Fibroblast of the conjunctiva (primary cell): ENCODE results near the gene PLEKHM2.

ENCODE experiments used
- DNase-seq: peaks from one replicate; pipeline ENCODE4 v3.0.0-alpha.2; 2010; ENCODE audit warnings: low read depth

The PLEKHM2 gene

DNA sequence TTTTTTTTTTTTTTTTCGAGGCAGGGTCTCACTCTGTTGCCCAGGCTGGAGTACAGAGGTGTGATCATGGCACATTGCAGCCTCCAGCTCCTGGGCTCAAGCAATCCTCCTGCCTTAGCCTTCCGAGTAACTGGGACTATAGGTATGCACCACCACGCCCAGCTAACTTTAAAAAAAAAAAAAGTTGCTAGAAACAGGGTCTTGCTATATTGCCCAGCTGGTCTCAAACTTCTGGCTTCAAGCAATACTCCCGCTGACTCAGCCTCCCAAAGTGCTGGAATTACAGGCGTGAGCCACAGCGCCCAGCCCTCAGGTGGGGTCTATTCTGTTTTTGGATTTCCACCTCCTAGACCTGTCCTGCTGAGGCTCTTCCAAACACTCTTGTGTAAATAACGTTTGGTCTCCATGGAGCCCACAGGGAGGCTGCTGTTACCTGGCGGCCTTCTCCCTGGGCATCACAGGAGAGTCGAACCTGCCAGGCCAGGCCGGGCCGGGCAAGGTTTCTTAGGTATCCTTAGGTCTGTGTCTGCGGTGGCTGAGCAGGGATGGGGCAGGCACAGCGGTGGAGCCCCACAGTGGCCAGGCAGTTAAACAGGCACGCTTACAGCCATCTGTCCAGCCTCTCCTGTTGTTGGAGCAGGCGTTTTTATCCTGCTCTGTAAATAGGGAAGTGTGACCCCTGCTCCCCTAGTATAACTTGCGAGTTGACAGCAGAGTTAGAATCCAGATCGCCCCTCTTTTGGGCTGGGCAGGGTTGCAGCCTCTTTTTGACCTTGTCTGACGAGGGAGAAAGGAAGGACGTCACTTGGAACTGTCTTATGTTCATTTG is 18.8 kb downstream of the PLEKHM2 start:
- no peak for DNase-seq

DNA sequence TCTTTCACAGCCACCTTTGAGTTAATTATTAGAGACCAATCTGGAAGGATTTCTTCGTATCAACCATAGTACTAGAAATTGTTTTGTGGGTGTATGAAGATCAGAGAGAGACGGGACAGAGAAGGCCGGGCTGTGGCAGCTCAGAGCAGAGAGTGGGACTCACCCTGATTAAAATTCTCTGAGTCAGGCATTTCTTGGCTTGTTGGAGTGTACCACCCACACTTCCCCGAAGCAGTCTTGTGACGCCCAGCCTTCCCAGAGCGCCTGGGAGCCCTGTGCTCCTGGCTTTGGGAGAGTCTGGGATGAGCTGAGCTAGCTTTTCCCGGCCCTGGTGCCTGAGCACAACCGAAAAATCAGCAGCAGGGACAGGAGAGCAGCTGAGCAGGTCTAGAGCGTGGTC is 19.4 kb downstream of the PLEKHM2 start:
- peak; percentile 75 for DNase-seq

DNA sequence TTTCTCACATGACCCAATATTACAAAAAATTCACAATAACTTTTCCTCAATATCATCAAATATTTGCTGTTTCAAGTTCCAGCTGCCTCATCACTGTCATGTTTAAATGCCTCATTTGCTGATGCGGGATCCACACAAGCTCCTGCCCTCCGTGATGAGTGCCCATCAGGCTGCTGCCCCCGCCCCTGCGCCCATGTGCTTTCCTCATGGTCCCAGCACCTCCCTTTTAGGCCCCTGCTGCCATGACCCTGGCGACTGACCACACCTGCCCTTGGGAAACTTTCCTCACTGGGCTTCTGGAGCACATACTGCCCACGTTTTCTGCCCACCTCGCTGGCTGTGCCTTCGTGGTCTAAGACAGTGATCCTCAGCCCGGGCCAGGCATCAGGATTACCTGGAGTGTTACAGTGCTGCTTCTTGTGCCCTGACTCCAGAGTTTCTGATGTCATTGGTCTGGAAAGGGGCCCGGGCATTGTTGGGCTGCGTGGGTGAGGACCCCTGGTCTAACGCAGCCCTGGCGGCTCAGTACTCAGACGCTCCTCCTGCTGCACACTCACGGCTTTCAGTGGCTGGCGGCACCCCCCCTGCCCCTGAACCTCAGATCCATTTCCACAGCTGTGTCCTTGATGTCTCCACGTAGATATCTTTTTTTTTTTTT is 20.5 kb downstream of the PLEKHM2 start:
- DNase-seq: no peak

DNA sequence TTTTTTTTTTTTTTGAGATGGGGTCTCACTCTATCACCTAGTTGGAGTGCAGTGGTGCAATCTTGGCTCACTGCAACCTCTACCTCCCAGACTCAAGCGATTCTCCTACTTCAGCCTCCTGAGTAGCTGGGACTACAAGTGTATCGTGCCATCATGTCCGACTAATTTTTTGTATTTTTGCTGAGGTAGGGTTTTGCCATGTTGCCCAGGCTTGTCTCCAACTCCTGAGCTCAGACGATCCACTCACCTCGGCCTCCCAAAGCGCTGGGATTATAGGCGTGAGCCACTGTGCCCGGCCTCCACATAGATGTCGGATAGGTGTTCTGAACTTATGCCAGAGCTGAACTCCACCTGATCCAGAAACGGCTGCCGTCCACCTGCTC is 21.1 kb downstream of the PLEKHM2 start:
- no peak for DNase-seq

DNA sequence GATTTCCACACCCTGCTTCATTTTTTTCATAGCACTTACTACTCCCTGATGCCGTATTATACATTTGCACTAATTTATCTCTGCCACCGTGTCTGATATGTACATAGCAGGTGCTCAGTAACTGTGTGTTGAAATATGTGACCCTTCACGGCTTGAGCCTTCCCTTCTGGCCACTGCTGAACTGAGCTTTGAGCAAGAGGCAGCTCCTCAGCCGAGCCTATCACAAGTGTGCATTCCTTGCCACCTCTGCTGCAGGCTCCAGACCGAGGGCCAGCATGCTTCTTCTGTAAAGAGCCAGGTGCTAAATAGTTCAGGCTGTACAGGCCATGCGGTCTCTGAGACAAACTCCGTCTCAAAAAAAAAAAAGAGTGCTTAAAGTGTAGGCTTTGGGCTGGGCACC is 22.6 kb downstream of the PLEKHM2 start:
- no peak for DNase-seq

DNA sequence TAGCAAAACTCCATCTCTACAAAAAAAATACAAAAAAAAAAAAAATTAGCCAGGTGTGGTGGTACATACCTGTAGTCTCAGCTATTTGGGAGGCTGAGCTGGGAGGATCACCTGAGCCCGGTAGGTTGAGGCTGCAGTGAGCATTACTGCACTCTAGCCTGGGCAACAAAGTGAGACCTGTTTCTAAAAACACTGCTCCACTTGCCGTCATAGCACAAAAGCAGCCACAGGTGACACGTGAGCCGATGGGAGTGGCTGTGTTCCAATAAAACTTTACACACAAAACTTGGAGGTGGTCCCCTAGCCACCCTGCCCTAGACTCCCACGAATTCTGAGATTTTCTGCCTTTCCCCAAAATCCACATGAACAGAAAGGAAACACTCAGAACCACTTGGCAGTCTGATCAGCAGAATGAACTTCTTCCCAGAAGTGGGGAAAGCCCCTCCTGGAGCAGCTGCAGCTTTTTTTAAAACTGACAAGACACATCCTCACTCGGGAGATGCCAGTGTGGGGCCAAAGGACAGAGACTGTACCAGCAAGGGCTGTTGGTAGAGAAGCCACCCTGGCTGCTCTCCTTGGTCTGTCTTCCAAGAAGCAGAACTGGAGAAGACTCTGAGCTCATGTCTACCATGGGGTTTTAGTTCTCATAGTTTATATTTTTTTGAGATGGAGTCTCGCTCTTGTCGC is 23.3 kb downstream of the PLEKHM2 start:
- no peak for DNase-seq

DNA sequence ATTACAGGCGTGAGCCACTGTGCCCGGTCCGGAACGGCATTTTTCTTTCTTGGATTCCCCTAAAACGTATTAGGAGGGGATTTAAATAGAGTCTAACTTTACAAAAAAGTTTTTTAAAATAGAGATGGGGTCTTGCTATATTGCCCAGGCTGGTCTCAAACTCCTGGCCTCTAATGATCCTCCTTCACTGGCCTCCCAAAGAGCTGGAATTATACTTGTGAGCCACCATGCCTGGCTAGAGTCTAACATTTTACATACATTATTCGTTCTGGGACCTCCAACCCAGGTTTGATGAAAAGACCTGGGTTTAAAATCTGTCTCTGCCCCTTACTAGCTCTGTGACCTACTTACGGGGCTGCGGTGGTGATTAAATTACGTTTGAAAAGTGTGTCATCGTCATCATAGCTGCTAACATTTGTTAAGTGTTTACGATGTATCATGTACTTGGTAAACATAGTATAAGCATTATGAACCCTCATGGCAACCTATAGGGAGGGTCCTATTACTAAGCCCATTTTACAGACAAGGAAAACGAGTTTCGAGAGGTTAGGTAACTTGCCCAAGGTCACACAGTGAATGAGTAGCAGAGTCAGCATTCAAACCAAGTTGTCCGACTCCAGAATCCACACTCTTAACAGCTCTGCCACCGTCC is 24.5 kb downstream of the PLEKHM2 start:
- DNase-seq: no peak

DNA sequence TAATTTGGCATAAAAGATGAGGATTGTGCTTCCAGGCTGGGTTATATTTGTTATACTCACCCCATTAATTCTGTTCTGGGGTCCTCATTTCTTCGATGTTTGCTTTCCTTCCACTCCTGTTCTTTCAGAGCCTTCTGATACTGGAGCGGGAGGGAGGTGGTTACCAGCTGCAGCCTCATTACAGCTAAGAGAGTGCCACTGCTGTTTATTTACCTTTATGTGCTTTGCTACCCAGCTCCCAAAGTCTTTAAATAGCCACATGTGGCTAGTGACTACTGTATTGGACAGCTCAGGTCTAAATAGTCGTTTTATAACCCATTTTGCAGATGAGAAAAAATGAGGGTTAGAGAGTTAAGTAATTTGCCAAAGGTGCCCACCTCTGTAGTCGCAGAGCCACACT is 25.1 kb downstream of the PLEKHM2 start:
- no peak for DNase-seq

DNA sequence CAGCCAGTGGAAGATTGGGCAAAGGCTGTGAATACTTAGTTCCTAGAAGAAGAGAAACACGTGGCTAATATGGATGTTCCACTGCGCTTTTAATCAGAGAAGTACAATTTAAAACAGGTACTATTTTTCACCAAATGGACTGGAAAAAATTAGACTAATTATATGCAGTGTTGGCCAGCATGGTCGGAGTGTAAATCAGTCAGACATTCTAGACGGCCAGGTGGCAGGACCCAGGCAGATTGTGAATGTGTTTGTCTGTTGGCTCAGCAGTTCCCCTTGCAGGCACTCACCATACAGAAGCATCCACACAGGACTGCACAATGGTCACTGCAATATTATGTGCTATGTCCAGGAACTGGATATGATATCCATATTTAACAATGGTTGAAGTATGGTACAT is 28.0 kb downstream of the PLEKHM2 start:
- no peak for DNase-seq

DNA sequence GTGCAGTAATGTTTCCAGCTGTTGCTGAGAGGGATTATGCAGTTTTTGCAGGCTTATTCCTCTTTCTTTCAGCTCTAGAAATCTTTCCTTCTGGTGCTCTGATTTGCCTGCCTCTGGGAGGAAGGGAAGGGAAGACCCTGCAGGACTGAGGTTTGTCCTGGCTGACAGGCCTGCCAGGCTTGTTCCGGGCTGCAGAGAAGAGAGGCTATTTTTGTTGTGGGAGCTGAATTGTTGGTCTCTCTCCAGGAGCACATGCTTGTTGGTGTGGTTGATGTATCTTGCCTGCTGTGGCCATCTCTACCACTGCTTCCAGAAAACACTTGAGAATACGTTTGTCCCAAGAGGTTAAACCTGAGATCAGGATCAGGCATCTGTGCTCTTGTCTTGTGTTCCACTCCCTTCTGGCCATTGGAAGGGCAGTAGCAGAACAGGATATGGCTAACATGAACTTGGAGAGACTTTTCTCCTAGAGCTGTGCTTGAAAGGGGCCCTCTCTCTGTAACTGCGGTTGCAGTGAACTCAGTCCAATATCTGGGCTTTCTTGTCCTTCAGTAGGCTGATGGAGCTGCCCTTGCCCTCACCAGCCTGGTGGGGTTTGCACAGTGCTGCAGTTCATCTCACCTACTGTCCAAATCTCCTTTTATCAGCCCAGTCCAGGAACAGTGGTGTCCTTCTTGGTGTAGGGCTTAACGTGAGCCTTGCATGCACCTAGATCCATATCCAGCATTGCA is 30.5 kb downstream of the PLEKHM2 start:
- DNase-seq: peak; percentile 31

DNA sequence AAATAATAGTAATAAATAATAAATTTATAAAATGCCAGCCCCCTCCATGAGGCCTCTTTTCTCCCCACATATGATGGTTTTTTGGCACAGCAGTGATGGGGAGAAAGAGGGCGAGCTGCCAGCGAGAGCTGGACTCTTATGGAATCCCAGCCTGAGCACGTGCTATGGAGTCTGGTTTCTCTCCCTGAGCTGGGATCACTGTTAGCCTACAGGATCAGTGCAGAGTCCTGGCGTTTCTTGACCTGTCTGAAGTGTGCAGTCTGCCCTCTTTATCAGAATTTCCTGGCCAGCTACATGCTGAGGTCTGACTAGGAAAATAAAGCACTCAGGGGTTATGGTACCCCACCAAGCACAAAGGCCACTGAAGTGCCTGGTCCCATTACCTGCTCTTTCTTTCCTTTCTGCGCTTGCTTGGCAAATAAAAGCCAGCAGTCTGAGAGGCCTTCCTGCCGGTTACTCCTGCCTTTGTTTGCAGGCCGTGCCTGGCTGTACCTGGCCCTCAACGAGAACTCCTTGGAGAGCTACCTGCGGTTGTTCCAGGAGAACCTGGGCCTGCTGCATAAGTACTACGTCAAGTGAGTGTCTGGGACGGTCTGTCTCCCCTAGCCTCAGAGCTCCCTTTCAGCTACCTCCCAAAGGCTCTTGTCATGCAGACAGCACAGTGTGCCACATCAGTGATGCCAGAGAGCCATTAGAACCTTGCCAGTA is 33.5 kb downstream of the PLEKHM2 start:
- DNase-seq: no peak

DNA sequence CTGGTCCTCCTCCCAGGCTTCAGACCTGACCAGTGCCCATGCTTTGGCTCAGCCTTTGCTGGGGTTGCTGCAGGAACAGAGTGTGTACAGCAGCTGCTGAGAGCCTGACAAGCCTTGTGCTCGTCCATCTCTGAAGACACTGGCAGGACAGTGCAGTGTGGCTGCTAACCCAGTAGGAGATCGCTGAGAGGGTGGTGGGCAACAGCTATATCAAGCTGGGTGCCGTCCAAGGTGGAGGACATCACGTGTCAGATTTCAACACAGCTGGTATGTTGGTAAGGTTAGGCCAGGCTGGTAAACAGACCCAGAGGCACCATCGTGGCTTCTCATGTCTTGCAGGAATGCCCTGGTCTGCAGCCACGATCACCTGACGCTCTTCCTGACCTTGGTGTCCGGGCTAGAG is 34.1 kb downstream of the PLEKHM2 start:
- no peak for DNase-seq

DNA sequence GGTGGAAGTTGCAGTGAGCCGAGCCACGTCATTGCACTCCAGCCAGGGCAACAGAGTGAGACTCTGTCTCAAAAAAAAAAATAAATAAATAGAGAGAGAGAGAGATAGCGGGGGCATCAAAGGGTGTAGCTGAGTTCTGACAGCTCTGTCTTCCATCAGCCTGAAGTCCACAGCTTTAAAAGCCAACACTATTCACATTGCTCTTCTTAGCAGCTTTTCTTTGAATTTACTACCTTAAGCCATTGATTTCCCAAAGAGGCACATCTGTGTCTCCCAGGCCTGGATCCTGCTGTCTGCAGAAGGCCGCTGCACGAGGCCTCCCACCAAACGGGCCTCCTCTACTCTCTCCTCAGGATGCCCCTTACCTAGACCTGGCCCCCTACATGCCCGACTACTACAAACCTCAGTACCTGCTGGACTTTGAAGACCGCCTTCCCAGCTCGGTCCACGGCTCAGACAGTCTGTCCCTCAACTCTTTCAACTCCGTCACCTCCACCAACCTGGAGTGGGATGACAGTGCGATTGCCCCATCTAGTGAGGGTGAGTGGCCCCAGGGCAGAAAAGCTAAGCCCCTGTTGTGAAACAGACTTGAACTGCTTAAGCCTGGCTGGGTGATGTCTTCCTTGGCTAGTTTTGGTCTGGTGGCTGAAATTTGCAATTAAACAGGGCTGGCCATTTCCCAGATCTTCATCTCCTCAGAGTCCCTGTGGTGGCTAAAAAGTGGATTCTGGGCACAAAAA is 35.4 kb downstream of the PLEKHM2 start:
- DNase-seq: no peak

DNA sequence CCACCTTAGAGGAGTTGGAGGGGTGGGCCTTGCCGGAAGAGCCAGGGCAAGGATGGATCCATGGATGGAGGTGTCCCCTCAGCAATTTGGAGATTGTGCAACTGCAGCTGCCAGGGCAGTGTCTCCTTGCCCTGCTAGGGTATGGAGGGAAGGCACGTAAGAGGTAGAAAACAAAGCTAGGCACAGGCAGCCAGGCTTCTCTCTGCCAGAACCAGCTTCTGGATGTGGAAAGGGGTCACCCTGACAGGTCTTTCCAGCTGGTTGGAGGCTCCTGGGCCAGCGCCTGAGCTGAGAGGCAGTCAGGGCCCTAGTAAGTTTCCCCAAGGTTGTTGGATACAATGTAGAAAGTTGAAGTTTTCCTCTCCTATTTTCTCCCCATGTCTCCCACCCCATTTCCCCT is 36.7 kb downstream of the PLEKHM2 start:
- no peak for DNase-seq

DNA sequence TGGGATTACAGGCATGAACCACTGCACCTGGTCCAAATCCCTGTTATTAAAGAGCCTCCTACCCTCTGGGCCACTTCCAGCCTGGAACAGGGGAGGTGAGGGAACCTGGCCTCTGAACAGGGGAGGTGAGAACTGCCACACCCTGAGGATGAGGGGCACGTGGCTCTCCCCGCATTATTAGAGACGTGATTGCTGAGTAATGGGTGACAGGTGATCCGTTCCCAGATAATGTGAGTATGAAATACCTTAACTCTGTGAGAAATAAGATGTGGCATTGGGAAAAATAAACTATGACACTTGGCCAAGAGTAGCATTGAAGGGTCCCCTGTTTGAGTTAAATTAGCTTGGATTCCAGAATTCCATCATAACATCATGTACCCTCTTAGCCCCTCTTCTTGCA is 38.3 kb downstream of the PLEKHM2 start:
- no peak for DNase-seq

DNA sequence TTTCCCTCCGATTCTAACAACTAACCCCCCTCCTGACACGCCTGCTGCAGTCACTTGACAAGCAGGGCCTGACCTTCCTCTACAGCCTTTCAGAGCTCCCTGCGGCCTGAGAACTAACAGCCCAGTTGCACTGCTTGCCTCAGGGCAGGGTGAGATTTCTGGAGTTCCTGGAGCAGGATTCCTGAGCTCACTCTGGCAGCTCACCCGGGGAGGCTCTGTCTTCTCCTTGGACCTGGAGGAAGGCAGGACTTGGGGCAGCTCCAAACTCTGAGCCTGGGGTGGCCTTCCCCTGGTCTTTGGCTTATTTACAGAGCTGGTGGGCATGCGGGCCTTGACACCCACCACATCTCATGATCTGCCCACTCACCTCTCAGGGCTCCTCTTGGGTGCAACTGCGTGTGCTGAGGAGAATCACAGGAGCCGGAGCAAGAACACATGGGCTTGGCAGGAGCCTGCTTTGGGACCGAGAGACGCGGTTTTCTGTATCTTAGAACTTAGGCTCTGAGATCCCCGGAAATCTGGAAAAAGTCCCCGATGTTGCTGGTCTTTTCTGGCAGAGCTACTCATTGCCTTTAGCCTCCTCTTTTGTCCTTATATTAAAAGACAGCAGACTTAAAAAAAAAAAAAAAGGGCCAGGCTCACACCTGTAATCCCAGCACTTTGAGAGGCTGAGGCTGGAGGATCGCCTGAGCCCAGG is 38.9 kb downstream of the PLEKHM2 start:
- DNase-seq: no peak

DNA sequence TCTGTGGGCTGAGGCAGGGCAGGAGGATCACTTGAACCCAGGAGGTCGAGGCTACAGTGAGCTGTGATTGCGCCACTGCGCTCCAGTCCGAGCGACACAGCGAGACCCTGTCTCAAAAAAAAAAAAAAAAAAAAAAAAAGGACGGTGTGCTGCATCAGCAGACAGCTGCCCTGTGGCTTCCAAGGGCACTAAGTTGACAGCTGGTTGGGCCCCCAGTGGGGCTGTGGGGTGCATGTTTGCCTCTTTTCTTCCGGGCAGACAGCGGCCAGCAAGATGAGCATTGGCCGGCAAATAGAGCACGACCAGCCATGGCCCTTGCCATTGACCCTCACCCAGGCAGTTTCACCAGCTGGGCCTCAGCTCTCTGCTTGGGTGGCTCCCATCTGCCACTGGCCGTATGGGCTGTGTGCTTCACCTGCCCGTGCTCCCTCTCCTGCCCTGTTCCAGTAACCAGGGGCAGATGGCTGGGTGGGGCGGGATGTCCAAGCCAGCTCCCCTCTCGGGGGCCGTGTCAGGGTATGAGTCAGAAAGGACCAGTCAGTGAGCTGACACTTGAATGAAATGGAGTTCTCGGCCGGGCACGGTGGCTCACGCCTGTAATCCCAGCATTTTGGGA is 39.6 kb downstream of the PLEKHM2 start:
- DNase-seq: no peak

DNA sequence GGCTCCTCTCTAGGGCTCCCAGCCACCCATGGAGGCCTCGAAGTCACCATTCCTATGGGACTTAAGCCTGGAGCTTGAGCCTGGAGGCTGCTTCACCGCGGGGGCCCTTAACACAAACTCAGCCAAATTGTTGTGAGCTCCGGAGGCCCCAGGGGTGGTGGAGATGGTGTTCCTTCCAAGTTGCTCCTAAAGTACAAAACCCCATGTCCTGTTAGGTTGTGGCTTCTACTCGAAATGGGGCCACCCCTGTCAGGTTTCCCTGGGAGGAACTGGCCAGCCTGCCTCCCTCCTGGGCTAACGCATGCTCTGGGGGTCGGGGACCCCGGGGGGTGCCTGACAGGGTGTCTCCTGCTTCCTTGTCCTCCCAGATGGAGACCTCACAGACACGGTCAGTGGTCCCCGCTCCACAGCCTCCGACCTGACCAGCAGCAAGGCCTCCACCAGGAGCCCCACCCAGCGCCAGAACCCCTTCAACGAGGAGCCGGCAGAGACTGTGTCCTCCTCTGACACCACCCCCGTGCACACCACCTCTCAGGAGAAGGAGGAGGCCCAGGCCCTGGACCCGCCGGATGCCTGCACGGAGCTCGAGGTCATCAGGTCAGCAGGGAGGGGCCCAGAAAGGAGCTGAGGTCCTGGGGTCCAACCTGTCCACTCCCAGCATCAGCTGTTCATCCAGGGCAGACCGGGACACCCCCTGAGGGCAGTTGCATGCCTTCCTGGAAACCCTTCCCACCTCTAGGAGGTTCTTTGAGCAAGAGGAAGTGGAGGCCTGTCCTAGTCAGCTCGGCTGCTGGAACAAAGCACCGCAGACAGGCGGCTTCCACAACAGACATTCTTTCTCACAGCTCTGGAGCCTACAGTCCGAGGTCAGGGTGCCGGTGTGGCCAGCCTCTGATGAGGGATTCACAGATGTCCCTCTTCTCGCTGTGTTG is 41.1 kb downstream of the PLEKHM2 start:
- DNase-seq: no peak
